IMR-90 (cell line): ENCODE measurements around the gene SMYD5. TPM values are rescaled to one million over a fixed set of nuclear protein-coding genes. Genes with fewer than 3 reads are reported as not detected.

ENCODE experiments used
- ATAC-seq: fragments of 200-7000 bp; cut with Tn5 transposase; 2 replicates; pipeline ENCODE4 v1.9.1; 2020; ENCODE audit warnings: low read depth, mild to moderate bottlenecking, moderate library complexity
- BruUV-seq: library from RNA; stranded (reverse); fragments of 400-500 nt; replicated peaks from 2 replicates; lab custom pipeline; 2021; lab: Mats Ljungman, UMichigan
- CTCF ChIA-PET: fragments of 300-600 bp; formaldehyde crosslinking; extraction: SDS; loops from one replicate; lab custom pipeline; 2021; ENCODE audit warnings: antibody characterized with exemption; lab: Yijun Ruan, JAX
- POLR2A ChIA-PET: fragments of 300-600 bp; sonication (Branson Sonifier 250); formaldehyde crosslinking; loops from one replicate; lab custom pipeline; 2022; ENCODE audit warnings: antibody characterized with exemption; ENCODE audit not compliant: unreplicated experiment; lab: Charles Lee
- DNase-seq: peaks from one replicate; pipeline ENCODE4 v3.0.0; 2013
- H2AFZ ChIP-seq: replicated peaks from 2 replicates; pipeline ENCODE3; 2013; ENCODE audit warnings: low read length, mild to moderate bottlenecking; ENCODE audit not compliant: poor library complexity
- H2AK5ac ChIP-seq: 2 replicates; pipeline ENCODE4 v1.6.1; 2013; ENCODE audit warnings: low read depth, low read length, inconsistent platforms
- H2AK9ac ChIP-seq: replicated peaks from 2 replicates; pipeline ENCODE3; 2013; ENCODE audit warnings: mild to moderate bottlenecking, low read depth, low read length, moderate library complexity; ENCODE audit not compliant: poor library complexity
- H2BK120ac ChIP-seq: 2 replicates; pipeline ENCODE4 v1.6.1; 2013; ENCODE audit warnings: low read depth, low read length, inconsistent platforms
- H2BK15ac ChIP-seq: 3 replicates; pipeline ENCODE4 v1.6.1; 2013; ENCODE audit warnings: low read depth, low read length, inconsistent platforms
- H2BK20ac ChIP-seq: 2 replicates; pipeline ENCODE4 v1.6.1; 2013; ENCODE audit warnings: low read depth, mild to moderate bottlenecking, inconsistent platforms, low read length, moderate library complexity
- H2BK5ac ChIP-seq: 2 replicates; pipeline ENCODE4 v1.6.1; 2013; ENCODE audit warnings: mild to moderate bottlenecking, low read depth, low read length, inconsistent platforms; ENCODE audit not compliant: poor library complexity, severe bottlenecking
- H3K14ac ChIP-seq: replicated peaks from 2 replicates; pipeline ENCODE4 v1.6.1; 2013; ENCODE audit warnings: low read depth, low read length, inconsistent platforms
- H3K18ac ChIP-seq: 2 replicates; pipeline ENCODE4 v1.6.1; 2013; ENCODE audit warnings: low read depth, low read length, control low read depth
- H3K23ac ChIP-seq: 2 replicates; pipeline ENCODE4 v1.6.1; 2013; ENCODE audit warnings: low read depth, low read length, inconsistent platforms
- H3K27ac ChIP-seq: 2 replicates; pipeline ENCODE4 v1.5.1; 2013; ENCODE audit warnings: mild to moderate bottlenecking, control low read depth, low read length; ENCODE audit not compliant: insufficient read depth
- H3K27me3 ChIP-seq: 2 replicates; pipeline ENCODE4 v1.6.1; 2013; ENCODE audit warnings: low read length; ENCODE audit not compliant: control insufficient read depth, insufficient read depth
- H3K36me3 ChIP-seq: 2 replicates; pipeline ENCODE4 v1.6.1; 2013; ENCODE audit warnings: low read length, mixed read lengths; ENCODE audit not compliant: control insufficient read depth, insufficient read depth
- H3K4ac ChIP-seq: 2 replicates; pipeline ENCODE4 v1.6.1; 2013; ENCODE audit warnings: low read depth, low read length, inconsistent platforms
- H3K4me1 ChIP-seq: 2 replicates; pipeline ENCODE4 v1.6.1; 2013; ENCODE audit warnings: low read length, mixed read lengths; ENCODE audit not compliant: control insufficient read depth, insufficient read depth
- H3K4me2 ChIP-seq: 2 replicates; pipeline ENCODE4 v1.6.1; 2013; ENCODE audit warnings: low read depth, mild to moderate bottlenecking, control low read depth, low read length, moderate library complexity
- H3K4me3 ChIP-seq: 2 replicates; pipeline ENCODE4 v1.5.1; 2013; ENCODE audit warnings: low read depth, mild to moderate bottlenecking, control low read depth, low read length, moderate library complexity; ENCODE audit not compliant: insufficient read depth
- H3K56ac ChIP-seq: 2 replicates; pipeline ENCODE4 v1.6.1; 2013; ENCODE audit warnings: low read length, inconsistent platforms; ENCODE audit not compliant: insufficient read depth; ENCODE audit errors: extremely low read depth
- H3K79me1 ChIP-seq, 2 experiments: 2 replicates each; pipeline ENCODE4 v1.6.1; 2013; ENCODE audit warnings: low read length in 2 of 2, inconsistent platforms in 1 of 2, low read depth in 1 of 2
- H3K9ac ChIP-seq: 2 replicates; pipeline ENCODE4 v1.6.1; 2013; ENCODE audit warnings: low read depth, low read length, control low read depth
- H3K9me1 ChIP-seq: 2 replicates; pipeline ENCODE4 v1.6.1; 2013; ENCODE audit warnings: low read length, inconsistent platforms; ENCODE audit not compliant: insufficient read depth
- H3K9me3 ChIP-seq: 2 replicates; pipeline ENCODE4 v1.6.1; 2013; ENCODE audit warnings: low read length; ENCODE audit not compliant: control insufficient read depth, insufficient read depth
- H4K20me1 ChIP-seq: 2 replicates; pipeline ENCODE4 v1.6.1; 2013; ENCODE audit warnings: low read length, inconsistent platforms; ENCODE audit not compliant: insufficient read depth
- H4K5ac ChIP-seq: 2 replicates; pipeline ENCODE4 v1.6.1; 2013; ENCODE audit warnings: mild to moderate bottlenecking, low read depth, low read length, control low read depth
- H4K8ac ChIP-seq, 2 experiments: 2 replicates each; pipeline ENCODE4 v1.6.1; 2013; ENCODE audit warnings: low read depth in 2 of 2, low read length in 2 of 2, control low read depth in 1 of 2, inconsistent platforms in 1 of 2
- H4K91ac ChIP-seq: 2 replicates; pipeline ENCODE4 v1.6.1; 2013; ENCODE audit warnings: low read depth, low read length, inconsistent platforms; ENCODE audit not compliant: insufficient read depth
- BHLHE40 ChIP-seq: fragments of 150-350 bp; IDR thresholded peaks from 2 replicates; pipeline ENCODE4 v1.6.1; 2016; ENCODE audit warnings: mild to moderate bottlenecking, low read depth, low read length
- CTCF ChIP-seq: conservative IDR thresholded peaks from 2 replicates; pipeline ENCODE4 v1.5.1; 2012; ENCODE audit warnings: mild to moderate bottlenecking, low read depth, low read length, improper control_type of control experiment
- MAFK ChIP-seq: IDR thresholded peaks from 2 replicates; pipeline ENCODE4 v1.6.1; 2012; ENCODE audit warnings: low read depth, low read length, improper control_type of control experiment
- MXI1 ChIP-seq: IDR thresholded peaks from 2 replicates; pipeline ENCODE4 v1.6.1; 2012; ENCODE audit warnings: low read depth, mild to moderate bottlenecking, low read length, moderate library complexity, borderline replicate concordance
- POLR2A ChIP-seq: IDR thresholded peaks from 2 replicates; pipeline ENCODE4 v1.6.1; 2012; ENCODE audit warnings: mild to moderate bottlenecking, low read depth, low read length
- RCOR1 ChIP-seq: IDR thresholded peaks from 2 replicates; pipeline ENCODE4 v1.6.1; 2012; ENCODE audit warnings: mild to moderate bottlenecking, low read length, improper control_type of control experiment; ENCODE audit not compliant: insufficient replicate concordance
- SMC3 ChIP-seq: fragments of 150-350 bp; IDR thresholded peaks from 2 replicates; pipeline ENCODE4 v1.6.1; 2016; ENCODE audit warnings: low read depth, mild to moderate bottlenecking, antibody characterized with exemption, low read length, moderate library complexity
- WGBS, 2 experiments: methylation state at CpG; one replicate each; pipeline versions ENCODE4 v1.1.5 to v1.1.7; 2013; ENCODE audit warnings: missing lambda C conversion rate in 2 of 2; ENCODE audit not compliant: insufficient read length in 1 of 2; ENCODE audit errors: extremely low coverage in 2 of 2; 5-methylcytosine and 5-hydroxymethylcytosine counted together
- dilution Hi-C: fragments of 300-500 bp; cut with HindIII; formaldehyde crosslinking; loops from one replicate; pipeline ENCODE4 v1.14.3; 2018; ENCODE audit warnings: low sequenced_read_pairs; ENCODE audit not compliant: unreplicated experiment
- in situ Hi-C: fragments of 300-500 bp; cut with MboI; formaldehyde crosslinking; loops from 3 replicates; pipeline ENCODE4 v1.14.3; 2019; ENCODE audit warnings: low sequenced_read_pairs, inconsistent platforms, mixed read lengths
- intact Hi-C: fragments of 100-400 bp; cut with micrococcal nuclease; formaldehyde crosslinking; loops from 2 replicates; pipeline ENCODE4 v1.10.0; 2022
- polyA plus RNA-seq, 3 experiments: library from polyadenylated mRNA; depleted of rRNA; stranded (reverse); fragments of >200 nt; gene quantifications; 2 replicates each; pipeline ENCODE4 v1.2.3, GENCODE V29; 2012; ENCODE audit warnings: low replicate concordance in 1 of 3
- total RNA-seq: library from RNA; depleted of rRNA; stranded (reverse); fragments of >200 nt; gene quantifications from 2 replicates; pipeline ENCODE4 v1.2.3, GENCODE V29; 2012

The SMYD5 gene
- total and polyA plus RNA-seq, 2 of the 4 experiments (the other 2 are of a cell fraction) = 17.8 to 19.7 TPM

- no peak overlapping the region for H2BK15ac ChIP-seq
These were observed 35.6 kb downstream of the SMYD5 start for GRCh38 chr2:73249636-73250035.

More at GRCh38 chr2:73249636-73250035, 35.6 kb downstream of the SMYD5 start:
- Histone ChIP-seq H2BK20ac (no peak overlapping the region), H3K14ac (no peak overlapping the region), H2BK5ac (no peak overlapping the region), H3K9me3 (no peaks in the 10 kb centered on the region), H4K20me1 (peaks cover 8% of the 10 kb centered on the region), H3K4ac (no peak overlapping the region), H3K4me2 (no peak overlapping the region), H3K27me3 (no peaks in the 10 kb centered on the region), H3K18ac (no peak overlapping the region), H3K79me1 (peaks cover 19 to 27% of the 10 kb centered on the region in 2 experiments), H3K4me1 (peaks cover 2% of the 10 kb centered on the region; the same call in 1 of the 2 replicates), H3K23ac (no peak overlapping the region), H3K27ac (no peak overlapping the region), H4K5ac (no peak overlapping the region), H2AFZ (no peak overlapping the region), H2AK5ac (no peak overlapping the region), H2AK9ac (no peak overlapping the region), H3K9me1 (peaks cover 5% of the 10 kb centered on the region; the same call in 1 of the 2 replicates), H2BK120ac (no peak overlapping the region), H4K8ac (no peak overlapping the region), H3K56ac (no peak overlapping the region), H4K91ac (no peak overlapping the region), H3K36me3 (peaks cover 68% of the 10 kb centered on the region), H3K4me3 (no peak overlapping the region), H3K9ac (no peak overlapping the region)
- no peak for ATAC-seq
- CTCF ChIA-PET = interaction anchor here (0.6 to 1.4 kb wide), 2 partner anchors 11 to 41 kb away, joined by 3 to 4 read pairs; no protein-coding TSS in a partner anchor
- POLR2A ChIA-PET = no interaction called here
- DNase-seq = no peak
- TF ChIP-seq POLR2A (no peak), RCOR1 (no peak), MXI1 (no peak), CTCF (no peak), BHLHE40 (no peak), MAFK (no peak), SMC3 (no peak)
- intact Hi-C loops (no loop called here), dilution Hi-C loops (no loop called here), in situ Hi-C loops (no loop called here)
- BruUV-seq = no TSS peak
- WGBS, 2 experiments = 85% methylated on average over 5 of the region's 9 CpGs; no CpG with 5 or more reads in 1 of the 2 experiments
